Fibroblast of mammary gland (primary cell): ENCODE results near the gene PAIP1.

Experiments
- DNase-seq: peaks from one replicate; pipeline ENCODE4 v3.0.0-alpha.2; 2010; ENCODE audit warnings: low read depth
- H3K4me3 ChIP-seq: 2 replicates; pipeline ENCODE4 v1.5.1; 2011; ENCODE audit warnings: low read depth, mild to moderate bottlenecking, low read length, moderate library complexity; ENCODE audit not compliant: control insufficient read depth
- CTCF ChIP-seq: conservative IDR thresholded peaks from 2 replicates; pipeline ENCODE4 v1.5.1; 2011; ENCODE audit warnings: low read depth, low read length, inconsistent platforms; ENCODE audit not compliant: control insufficient read depth, insufficient read depth

PAIP1 gene

GRCh38 chr5:43483298-43484105 lies 73.4 kb downstream of the PAIP1 start, which contains the start of gene TMEM267:
TSS of gene TMEM267 (minus strand) at chr5:43483865. CDS start at chr5:43453969, 29,896 bp downstream.
- peak within 1 kb of the TSS; percentile 80 for H3K4me3 ChIP-seq
- no peak for TF ChIP-seq CTCF
- DNase-seq: peak; percentile 90

- H3K4me3 ChIP-seq: peak overlapping the region; percentile 80
- no peak for TF ChIP-seq CTCF
- DNase-seq: no peak
Measured at GRCh38 chr5:43482490-43483297, 74.2 kb downstream of the PAIP1 start.
